GM21423 (cell line): ENCODE results near the gene MUCL3.
A peak's percentile ranks its signal among the peaks of the same experiment; 100 is the strongest.
"Not testable (repeated sequence)": the region's sequence is repeated elsewhere in the genome, so short reads cannot be mapped to it uniquely, and the experiment has no call there.

Experiments used
- ATAC-seq: cut with Tn5 transposase; IDR thresholded peaks from one replicate; pipeline ENCODE4 v1.9.1; 2021; ENCODE audit warnings: mild to moderate bottlenecking, moderate library complexity; ENCODE audit not compliant: unreplicated experiment

Gene MUCL3

GRCh38 chr6:30939473-30939872, 1.3 kb upstream of the MUCL3 start:
- no peak for ATAC-seq

- no peak for ATAC-seq
Observed at GRCh38 chr6:30942338-30943060, 1.7 kb downstream of the MUCL3 start.

- no peak for ATAC-seq
Observed at GRCh38 chr6:30944051-30944450, 3.3 kb downstream of the MUCL3 start.

- ATAC-seq, result no peak
Observed at GRCh38 chr6:30945281-30945680, 4.5 kb downstream of the MUCL3 start.

GRCh38 chr6:30947231-30947630, 6.5 kb downstream of the MUCL3 start:
- no peak for ATAC-seq

GRCh38 chr6:30948811-30949210, 8.0 kb downstream of the MUCL3 start:
- no peak for ATAC-seq

GRCh38 chr6:30951907-30952469, 11.2 kb downstream of the MUCL3 start:
- no peak for ATAC-seq

GRCh38 chr6:30954631-30955366, 14.0 kb downstream of the MUCL3 start:
- ATAC-seq, result no peak

GRCh38 chr6:30955367-30956042, 14.7 kb downstream of the MUCL3 start:
- peak; percentile 60 for ATAC-seq

- no peak for ATAC-seq
Observed at GRCh38 chr6:30957716-30958115, 16.9 kb downstream of the MUCL3 start.

- no peak for ATAC-seq
Observed at GRCh38 chr6:30960907-30961673, 20.3 kb downstream of the MUCL3 start.

- no peak for ATAC-seq
Observed at GRCh38 chr6:30962716-30963115, 21.9 kb downstream of the MUCL3 start.

- no peak for ATAC-seq
Observed at GRCh38 chr6:30963641-30964040, 22.9 kb downstream of the MUCL3 start.

GRCh38 chr6:30964075-30964474, 23.3 kb downstream of the MUCL3 start:
- no peak for ATAC-seq

- no peak for ATAC-seq
Observed at GRCh38 chr6:30965140-30965601, 24.4 kb downstream of the MUCL3 start.

GRCh38 chr6:30966154-30966553, 25.4 kb downstream of the MUCL3 start:
- no peak for ATAC-seq

- not testable (repeated sequence) for ATAC-seq
Observed at GRCh38 chr6:30969171-30969570, 28.4 kb downstream of the MUCL3 start.

GRCh38 chr6:30970946-30971345, 30.2 kb downstream of the MUCL3 start:
- ATAC-seq, result no peak

GRCh38 chr6:30972816-30973215, 32.0 kb downstream of the MUCL3 start:
- ATAC-seq, result no peak

GRCh38 chr6:30974490-30975252, 33.9 kb downstream of the MUCL3 start:
- no peak for ATAC-seq
